ENCODE data around the gene ATP8B2.

Gene ATP8B2

DNA sequence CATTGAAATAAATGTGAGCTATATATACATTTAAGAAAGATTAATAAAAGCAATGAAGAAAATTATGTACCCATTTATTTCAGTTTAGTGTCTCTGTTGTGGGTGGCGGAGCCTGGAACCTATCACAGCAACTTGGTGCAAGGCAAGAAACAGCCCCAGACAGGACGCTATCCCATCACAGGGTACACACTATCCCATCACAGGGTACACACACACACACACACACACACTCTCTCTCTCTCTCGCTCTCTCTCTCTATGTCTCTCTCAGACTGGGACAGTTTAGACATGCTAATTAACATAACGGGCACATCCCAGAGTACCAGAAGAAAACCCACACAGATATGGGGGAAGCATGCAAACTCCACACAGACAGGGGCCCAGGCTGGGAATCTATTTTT is 73.4 kb downstream of the ATP8B2 start:
- DNase-seq (ENCODE audit: low read depth), result no peak

DNA sequence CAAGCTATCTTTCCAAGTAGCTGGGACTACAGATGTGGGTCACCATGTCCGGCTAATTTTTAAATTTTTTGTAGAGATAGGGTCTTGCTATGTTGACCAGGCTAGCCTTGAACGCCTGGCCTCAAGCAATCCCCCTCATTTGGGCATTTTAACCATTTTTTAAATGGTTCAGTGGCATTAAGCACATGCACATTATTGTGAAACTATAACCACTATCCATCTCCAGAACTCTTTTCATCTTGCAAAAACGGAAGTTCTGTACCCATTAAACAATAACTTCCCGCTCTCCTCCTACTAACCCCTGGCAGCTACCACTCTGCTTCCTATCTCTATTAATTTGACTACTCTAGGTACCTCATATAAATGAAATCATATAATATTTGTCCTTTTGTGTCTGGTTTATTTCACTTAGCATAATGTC is 75.1 kb downstream of the ATP8B2 start:
- DNase-seq (ENCODE audit: low read depth), result no peak
